SW 1271 (cell line): Measurements from ENCODE around the gene CHD5.

ENCODE experiments used
- DNase-seq, 2 experiments: peaks; one replicate each; lab custom pipeline; 2025; lab: John Stamatoyannopoulos, UW

Gene CHD5

GRCh38 chr1:6200188-6200809, 20.2 kb upstream of the CHD5 start:
- DNase-seq = no peak

- DNase-seq = peak; percentile 89 to 96
Observed at GRCh38 chr1:6199298-6200187, 19.4 kb upstream of the CHD5 start, which contains the start of gene RPL22. TSS of gene RPL22 (minus strand) at chr1:6199595. CDS start at chr1:6199573, 22 bp downstream.

- no peak for DNase-seq
Observed at GRCh38 chr1:6198646-6199297, 18.7 kb upstream of the CHD5 start.

GRCh38 chr1:6197746-6198427, 17.8 kb upstream of the CHD5 start:
- DNase-seq = no peak

- no peak for DNase-seq
Observed at GRCh38 chr1:6191968-6192367, 11.8 kb upstream of the CHD5 start.

- DNase-seq = no peak
Observed at GRCh38 chr1:6188466-6188865, 8.3 kb upstream of the CHD5 start.

- no peak for DNase-seq
Observed at GRCh38 chr1:6185635-6186382, 5.7 kb upstream of the CHD5 start.

GRCh38 chr1:6185151-6185550, 5.0 kb upstream of the CHD5 start:
- DNase-seq = no peak

- no peak for DNase-seq
Observed at GRCh38 chr1:6184083-6184783, 4.1 kb upstream of the CHD5 start.

GRCh38 chr1:6183520-6183989, 3.4 kb upstream of the CHD5 start:
- DNase-seq = no peak

- DNase-seq = no peak
Observed at GRCh38 chr1:6181347-6181770, 1.2 kb upstream of the CHD5 start.

GRCh38 chr1:6180707-6181311, 688 bp upstream of the CHD5 start:
- DNase-seq = no peak

- no peak for DNase-seq
Observed at GRCh38 chr1:6179564-6180175, 451 bp downstream of the CHD5 start.

GRCh38 chr1:6178751-6179563, 1.2 kb downstream of the CHD5 start:
- DNase-seq = no peak

GRCh38 chr1:6177681-6178380, 2.3 kb downstream of the CHD5 start:
- no peak for DNase-seq

- no peak for DNase-seq
Observed at GRCh38 chr1:6176779-6177178, 3.3 kb downstream of the CHD5 start.

GRCh38 chr1:6175411-6175828, 4.7 kb downstream of the CHD5 start:
- DNase-seq = no peak
